ENCODE measurements around the gene APOBEC3B. TPM values are rescaled to one million over a fixed set of nuclear protein-coding genes. Genes with fewer than 3 reads are reported as not detected.

APOBEC3B gene
- total and polyA plus RNA-seq, 2 of the 8 experiments (the other 6 are each of a cell fraction or from before 2014, with no cell fraction given), result 14.2 to 74.9 TPM

GRCh38 chr22:38967451-38968450 lies 14.4 kb upstream of the APOBEC3B start (continued):
- TF ChIP-seq ATF3 (IDR thresholded peaks at IDR 0.05; ENCODE audit: insufficient read depth, low read depth, low read length) (no peak), POU5F1 (IDR thresholded peaks at IDR 0.05; ENCODE audit: low read depth, low read length) (no peak), KDM5A (IDR thresholded peaks at IDR 0.05; ENCODE audit: low read length) (no peak), SAP30 (IDR thresholded peaks at IDR 0.05; ENCODE audit: insufficient read depth, insufficient replicate concordance, low read length) (no peak), CHD7 (IDR thresholded peaks at IDR 0.05; ENCODE audit: insufficient replicate concordance, low read length) (no peak), POLR2AphosphoS5 (IDR thresholded peaks at IDR 0.05; ENCODE audit: low read depth, low read length) (no peak), TEAD4 (IDR thresholded peaks at IDR 0.05; ENCODE audit: low read depth, low read length) (no peak), TBP (IDR thresholded peaks at IDR 0.05; ENCODE audit: low read depth, low read length) (no peak)
